GM19043 (cell line): ENCODE data around the gene DSN1.

Experiments
- ATAC-seq: cut with Tn5 transposase; IDR thresholded peaks from one replicate; pipeline ENCODE4 v1.9.1; 2021; ENCODE audit warnings: low read depth; ENCODE audit not compliant: unreplicated experiment

DSN1 gene

DNA sequence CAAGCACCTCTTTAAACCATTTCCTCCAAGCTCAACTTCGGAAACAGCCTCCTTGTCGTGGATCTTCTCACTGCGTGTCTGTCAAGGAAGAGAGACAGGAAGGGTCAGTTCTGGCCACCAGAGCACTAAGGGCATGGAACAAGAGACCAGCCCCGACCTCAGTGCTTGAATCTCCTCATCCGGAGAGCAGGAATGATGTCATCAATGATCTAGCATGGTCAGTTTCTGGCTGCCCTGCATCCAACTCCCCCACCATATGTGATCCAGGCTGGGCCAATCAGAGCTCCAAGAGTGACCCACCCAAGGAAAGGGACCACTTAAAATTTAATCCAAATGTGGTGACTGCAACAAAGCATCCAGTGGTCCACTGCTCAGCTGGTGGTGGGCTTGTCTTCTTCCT is 23.3 kb upstream of the DSN1 start:
- ATAC-seq: no peak

DNA sequence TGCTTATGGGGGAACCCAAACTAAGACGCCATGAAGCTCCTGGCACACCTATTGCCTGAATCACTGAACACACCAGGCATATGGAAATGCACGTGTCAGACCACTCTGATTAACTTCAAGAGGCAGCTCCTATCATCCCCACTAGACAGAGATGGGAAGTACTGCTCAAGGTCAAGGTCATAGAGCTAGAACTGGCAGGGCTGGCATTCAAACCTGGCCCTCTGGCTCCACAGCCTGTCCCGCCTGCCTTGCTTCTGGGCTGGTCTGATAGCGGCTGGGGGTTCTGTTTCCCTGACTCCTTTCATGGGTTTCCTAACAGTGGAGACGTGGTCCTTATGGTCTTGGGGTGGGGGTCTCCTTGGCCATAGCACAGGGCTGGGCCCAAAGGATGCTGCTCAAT is 22.6 kb upstream of the DSN1 start:
- no peak for ATAC-seq

DNA sequence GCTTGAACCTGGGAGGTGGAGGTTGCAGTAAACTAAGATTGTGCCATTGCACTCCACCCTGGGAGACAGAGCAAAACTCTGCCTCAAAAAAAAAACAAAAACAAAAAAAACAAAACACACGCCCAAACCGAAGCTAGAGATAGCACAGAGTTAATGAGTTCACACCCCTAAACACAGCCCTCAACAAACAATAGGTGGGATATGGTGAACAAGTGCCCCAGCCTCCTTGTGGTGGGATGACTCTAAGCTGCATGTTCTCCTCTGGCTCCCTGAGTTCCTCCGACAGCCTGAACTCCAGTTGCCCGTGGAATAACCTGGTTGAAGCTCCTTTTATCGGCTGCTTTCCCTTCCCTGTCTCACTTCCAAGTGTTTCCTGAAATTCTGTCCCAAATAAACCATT is 22.1 kb upstream of the DSN1 start:
- no peak for ATAC-seq

DNA sequence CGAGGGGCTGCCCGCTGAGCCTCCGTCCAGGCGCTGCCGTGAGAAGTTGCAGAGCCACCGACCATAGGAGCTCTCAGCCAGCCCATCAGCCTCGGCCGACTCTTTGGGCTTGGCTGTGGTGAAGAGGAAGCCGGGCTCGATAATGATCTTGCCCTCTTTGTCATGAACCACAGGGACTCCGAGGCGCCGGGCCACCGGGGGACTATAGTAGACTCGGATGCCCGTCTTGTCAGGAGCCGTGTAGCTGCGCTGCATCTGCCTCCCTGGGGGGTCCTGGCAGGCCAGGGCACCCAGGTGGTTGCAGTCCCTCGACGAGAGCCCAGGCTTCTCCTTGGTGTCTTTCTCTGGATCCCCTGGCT is 20.5 kb upstream of the DSN1 start:
- no peak for ATAC-seq

DNA sequence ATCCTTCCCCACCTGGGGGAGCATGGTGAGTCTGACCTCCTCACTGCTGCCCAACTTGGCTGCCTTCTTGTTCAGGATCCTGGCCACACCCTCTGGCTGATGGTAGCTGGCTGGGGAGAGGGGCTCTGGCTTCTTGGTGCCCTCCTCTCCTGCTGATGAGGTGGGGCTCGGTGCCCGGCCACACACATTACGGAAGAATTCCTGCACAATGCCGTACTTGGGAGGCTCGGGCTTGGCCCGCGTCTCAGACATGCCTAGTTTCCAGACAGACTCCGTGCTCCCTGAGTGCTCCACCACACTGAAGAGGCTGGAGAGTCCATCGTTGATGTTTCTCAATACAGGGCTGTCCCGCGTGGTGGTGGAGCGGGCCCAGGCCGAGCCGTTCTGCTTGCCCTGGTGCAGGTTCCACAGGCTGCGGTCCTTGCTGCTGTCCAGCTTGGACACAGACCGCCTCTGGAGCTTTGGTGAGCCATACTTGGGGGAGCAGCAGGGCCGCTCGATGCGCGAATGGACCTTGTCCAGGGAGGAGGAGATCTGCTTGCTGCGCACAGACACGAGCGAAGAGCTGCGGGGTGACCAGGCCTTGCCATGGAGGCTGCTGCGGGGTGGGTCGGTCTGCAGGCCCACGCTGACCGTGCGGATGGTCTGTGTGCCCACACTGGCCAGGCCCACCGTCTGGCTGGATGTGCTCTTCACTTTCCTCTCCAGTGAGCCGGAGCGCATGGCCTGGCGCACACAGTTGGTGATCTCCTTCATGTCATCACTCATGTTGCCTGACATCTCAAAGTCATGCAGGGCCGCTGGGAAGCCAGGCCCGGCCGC is 19.9 kb upstream of the DSN1 start:
- ATAC-seq: no peak

DNA sequence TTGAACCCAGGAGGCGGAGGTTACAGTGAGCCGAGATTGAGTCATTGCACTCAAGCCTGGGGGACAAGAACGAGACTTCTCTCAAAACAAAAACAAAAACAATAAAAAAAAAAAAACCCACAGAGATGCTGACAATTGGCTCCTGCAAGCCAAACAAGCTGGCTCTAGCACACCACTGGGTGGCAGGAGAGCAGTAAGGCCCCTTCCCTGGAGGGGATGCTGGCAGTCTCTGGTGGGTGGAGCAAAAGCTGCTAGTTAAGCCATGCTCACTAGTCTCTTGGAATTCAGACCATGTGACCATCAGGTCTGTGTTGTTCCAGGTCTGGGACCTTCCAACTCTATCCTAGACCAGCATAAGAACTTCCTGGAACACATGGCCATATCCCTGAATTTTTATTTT is 18.9 kb upstream of the DSN1 start:
- ATAC-seq: no peak

DNA sequence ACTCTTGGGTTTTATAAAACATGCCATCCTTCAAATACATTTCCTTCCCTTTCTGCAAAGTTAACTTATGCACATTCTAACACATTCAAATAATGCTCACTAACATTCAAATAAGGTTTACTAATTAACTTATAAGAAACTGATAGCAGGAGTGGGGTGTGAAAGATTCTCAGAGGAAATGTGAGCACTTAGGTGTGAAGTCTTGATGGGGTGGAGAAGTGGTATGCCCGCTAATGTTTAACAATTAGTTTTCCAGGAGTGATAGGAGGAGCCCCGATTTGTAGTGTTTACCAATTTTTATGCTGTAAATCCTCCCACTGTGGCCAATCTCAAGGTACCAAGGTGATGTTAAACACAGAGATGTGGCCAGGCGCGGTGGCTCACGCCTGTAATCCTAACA is 18.3 kb upstream of the DSN1 start:
- ATAC-seq: no peak

DNA sequence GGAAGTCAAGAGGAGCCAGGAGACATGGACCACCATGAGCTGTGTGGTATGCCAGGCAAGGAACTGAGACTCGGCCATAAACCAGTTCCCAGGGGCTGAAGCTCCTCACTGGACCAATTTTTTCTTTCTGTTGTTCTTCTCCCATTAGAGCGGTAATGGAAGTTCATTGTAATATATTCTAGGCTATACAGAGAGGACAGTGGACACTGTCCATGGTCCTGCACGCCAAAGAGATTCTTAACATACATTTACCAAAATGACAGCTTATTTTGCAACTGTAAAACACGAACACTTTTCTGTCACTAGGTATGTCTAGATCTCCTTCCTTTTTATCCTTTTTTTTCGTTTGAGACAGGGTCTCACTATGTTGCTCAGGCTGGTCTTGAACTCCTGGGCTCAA is 13.1 kb upstream of the DSN1 start:
- ATAC-seq: no peak

DNA sequence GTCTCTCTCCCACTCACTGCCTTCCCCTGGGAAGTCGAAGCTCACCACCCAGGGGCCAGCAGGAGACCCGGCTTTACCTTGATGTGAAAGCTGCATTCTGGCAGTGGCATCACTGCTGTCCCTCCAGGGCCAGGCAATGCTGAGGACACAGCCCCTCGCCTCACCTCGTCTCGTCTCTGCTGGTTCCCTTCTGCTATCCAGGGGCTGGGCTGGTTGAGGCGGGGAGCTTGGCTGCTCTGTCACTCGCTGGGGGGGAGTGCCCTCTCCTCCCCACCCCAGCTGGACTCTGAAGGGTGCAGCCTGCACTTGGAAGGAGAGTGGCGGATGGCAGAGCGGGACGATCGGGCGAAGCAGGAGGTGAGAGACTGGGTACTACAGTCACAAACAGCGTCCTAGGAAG is 12.7 kb upstream of the DSN1 start:
- ATAC-seq: no peak

DNA sequence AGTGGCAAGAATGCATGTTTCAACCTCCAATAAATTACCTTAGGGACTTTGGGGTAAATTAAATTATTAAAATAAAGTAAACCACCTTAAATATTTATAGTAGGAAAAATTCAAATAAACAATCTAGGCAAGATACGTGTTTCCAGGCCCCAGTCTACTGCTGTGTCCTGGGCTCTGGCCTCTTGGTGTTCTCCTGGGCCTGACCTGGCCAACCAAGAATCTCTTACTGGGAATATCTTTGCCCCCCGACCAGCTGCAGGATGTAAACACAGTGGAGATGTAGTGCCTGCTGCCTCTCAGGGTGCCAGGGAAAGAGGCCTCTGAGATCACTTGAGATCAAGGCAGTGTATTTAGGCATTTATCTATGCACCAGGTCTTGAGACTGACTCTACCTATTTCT is 11.7 kb upstream of the DSN1 start:
- no peak for ATAC-seq

DNA sequence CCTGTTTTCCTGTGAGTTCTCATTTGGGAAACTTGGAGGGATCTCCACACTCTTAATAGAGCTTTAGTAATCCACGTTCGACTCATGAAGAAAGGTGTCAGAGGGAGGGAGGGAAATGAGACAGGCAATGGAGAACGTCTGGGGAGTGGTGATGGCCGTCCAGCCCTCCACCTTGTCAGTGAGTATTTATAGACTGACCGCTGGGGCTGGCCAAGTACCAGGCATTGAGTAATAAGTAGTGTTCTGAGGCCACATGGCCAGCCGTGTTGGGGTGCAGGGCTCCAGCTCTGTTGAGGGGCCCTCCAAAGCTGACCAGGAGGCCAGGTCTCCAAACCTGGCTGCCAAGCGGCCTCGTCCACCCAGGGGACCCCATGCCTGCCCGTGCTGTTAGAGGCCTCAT is 11.3 kb upstream of the DSN1 start:
- no peak for ATAC-seq

DNA sequence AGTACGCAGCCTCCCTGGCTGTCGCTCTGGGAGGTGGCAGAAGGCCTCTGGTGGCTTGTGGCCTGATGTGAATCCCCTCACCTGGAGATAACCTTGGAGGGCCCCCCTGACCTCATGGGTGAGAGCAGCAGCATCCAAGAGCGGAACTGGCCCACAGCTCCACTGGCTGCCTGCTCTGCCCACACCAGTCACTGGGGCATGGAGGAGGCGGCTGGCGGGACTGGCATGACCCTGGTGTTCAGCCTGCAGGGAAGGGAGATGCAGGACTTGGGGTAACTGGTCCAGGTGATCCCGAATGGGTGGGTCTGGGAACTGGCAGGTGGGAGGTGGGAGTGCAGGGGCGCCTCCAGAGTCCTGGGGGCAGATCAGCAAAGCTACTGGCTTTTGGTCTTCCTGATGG is 10.6 kb upstream of the DSN1 start:
- no peak for ATAC-seq

DNA sequence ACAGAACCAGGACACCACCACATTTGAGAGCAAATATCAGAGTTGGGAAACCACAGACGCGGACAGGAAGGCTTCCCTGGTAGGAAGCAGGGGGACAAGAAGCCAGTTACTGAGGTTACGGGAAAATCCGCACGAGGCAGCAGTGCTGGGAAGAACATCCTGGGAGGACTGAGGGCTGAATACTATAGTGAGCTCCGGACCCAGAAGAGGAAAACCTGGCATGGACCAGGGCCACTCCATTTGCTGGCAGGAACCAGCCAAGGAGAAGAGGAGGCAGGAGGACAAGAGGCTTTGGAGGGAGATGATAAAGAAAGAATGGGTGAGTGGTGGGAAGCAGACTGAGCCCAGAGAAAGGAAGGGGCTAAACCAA is 6.1 kb upstream of the DSN1 start:
- ATAC-seq: no peak

DNA sequence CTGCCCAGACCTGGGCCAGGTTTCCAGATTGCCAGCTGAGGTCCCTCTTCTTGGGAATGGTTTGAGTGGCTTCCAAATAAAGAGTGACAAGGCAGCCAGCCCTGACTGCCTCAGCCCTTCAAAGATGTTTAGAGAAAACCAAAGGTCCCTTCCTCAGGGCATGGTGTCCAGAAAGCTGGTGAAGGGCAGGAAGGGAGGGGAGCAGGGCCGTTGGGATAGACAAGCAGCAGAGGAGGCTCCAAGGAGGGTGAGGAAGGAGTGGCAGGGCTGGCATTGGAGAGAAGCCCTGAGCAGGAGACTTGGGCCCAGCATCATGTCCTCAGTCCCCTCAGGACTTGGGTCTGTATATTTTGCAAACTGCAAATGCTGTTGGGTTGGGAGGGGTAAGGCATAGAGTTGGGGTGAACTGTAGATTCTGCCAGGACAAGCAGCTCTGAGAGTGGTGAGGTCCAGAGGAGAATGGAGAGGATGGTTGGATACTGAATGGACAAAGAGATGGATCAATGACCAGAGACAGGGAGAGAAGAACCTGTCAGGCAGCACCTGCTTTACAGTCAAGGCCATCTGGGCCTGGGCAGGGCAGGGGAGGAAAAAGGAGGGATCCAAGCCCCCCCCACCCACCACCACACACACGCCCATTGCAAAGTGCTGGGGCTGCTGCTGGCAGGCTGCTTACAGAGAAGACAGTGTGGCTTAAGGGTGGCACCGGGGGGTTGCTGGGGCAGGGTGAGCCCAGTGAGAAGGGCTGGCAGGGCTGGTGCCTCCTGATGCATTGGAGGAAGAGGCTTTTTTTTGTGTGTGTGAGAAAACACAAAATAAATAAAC is 5.5 kb upstream of the DSN1 start:
- ATAC-seq: no peak

DNA sequence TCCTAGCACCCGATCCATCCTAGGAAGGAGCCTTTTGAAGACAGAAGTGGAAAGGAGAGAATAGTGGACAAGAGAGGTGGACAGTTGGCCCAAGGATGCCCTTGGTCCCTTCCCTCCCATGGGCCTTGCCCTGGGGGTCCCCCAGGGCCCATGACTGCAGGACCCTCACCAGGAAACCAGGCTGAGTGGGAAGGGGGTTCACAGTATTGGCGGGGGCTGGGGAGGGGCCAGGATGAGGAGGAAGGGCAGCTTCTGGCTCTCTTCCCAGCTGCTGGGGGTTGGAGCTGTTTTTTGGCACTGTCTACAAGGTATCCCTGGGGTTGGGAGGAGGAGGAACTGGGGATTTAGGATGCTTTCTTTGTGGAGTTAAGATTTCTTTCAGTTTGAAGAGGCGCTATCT is 4.0 kb upstream of the DSN1 start:
- no peak for ATAC-seq

DNA sequence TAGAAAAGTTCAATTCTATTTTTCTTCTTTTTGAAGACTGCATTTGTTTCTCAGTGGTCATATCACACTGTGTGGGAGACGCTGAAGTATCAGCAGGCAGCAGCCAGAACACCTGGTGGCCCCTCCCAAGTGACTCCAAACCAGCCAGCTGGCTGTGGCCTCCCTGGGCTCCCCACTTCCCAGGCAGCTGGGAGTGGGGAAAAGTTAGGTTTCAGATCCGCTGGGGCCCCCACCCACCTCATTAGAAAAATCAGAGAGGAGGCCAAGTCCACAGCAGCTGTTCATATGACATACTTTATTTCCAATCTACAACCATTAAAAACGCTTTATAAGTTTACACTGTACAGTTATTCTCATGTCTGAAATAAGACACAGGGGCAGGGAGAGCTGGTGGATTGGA is 3.6 kb upstream of the DSN1 start:
- ATAC-seq: no peak

DNA sequence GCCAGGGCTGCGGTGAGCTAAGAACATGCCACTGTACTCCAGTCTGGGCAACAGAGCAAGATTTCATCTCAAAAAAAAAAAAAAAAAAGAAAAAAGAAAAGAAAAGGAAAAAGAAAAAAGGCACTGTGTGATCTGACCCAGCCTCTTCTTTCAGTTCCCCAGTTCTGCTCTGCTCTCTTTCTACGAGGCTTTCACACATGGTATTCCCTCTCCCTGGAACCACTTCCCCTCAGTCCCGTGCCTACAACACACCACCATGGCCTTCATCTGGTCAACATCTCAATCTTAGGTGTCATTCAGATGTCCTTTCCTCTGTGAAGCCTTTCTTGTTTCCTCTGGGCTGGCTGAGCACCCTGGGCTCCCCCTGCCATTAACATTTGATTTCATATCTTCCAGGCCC is 2.3 kb upstream of the DSN1 start:
- no peak for ATAC-seq

DNA sequence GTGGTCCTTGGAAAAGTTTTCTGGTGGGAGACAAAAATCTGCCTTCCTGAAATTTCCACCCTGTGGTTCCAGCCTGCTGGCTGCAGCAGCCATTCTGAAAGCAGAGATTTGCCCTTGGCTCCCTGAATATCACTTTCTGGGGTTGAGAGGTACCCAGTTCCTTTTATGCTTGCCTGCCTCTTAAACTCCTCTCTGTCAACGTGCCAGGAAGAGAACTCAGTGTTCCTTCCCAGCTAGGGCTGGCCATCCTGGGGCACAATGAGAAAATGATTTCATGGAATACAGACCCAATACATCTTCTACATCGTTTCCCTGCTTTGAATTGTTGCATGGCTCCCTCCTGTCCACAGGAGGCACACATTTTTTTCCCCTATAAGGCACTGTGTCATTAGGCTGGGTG is 1.6 kb upstream of the DSN1 start:
- ATAC-seq: no peak

DNA sequence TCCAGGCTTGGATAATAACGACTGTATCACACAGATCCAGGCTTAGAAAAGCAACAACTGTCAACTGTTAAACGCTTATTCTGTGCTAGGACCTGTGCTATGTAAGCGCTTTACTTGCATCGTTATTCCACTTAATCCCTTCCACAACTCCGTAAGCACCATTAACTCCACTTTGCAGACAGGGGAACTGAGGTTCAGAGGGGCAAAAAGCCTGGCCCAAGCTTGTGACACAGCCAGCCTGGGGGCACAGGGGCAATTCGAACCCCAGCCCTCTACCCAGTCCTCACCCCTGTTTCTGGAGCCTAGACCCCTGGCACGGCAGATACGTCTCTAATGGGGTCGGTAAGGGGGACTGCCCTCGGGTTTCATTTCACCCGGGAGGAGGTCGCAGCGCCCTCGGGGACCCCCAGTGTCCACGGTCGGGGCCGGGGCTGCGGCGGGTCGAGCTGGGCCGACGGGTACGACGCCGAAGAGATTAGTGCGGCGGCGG is 411 bp downstream of the DSN1 start:
- no peak for ATAC-seq

DNA sequence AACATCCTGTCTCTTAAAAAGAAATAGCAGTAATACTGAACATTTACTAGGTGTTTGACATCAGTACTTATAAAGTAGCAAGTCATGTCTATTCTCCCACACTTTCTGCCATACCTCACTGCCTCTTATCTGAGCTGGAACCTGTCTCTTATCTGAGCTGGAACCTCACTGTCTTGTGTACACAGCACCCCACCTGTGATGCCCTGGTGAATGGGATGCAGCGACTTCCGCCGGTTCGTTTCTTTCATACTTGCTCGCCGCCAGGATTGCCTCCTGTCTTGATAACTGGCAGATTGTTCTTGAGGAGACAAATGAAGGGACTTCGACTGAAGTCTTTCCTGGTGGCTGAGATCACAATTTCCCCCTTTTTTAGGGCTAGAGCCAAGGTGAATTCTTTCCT is 2.9 kb downstream of the DSN1 start:
- ATAC-seq: no peak

DNA sequence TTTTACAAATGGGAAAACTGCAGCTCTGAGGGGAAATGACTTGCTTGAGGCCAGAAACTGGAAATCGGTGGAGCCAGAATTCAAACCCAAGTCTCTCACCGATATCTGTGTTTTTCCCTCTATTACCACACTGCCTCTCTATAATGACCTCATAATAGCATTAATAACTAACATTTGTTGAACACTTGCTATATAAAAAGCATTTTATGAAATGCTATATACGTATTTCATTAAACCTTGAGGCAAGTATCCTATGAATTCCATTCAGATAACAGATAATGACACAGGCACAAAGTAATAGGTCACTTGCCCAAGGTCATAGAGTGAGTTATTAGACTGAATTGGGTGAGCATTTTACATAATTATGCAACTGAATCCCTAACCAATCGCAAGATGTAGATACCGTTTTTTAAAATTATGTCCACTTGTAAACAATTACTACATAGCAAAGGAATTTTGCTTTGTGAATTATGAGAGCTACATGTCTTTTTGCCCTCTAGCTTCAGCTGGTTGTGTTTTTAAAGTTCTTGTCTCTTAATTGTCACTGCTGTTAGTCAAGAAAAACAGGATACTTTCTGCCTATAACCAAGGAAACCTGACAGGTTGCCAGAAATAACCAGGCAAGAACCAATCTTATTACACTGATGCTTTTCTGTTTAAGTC is 4.7 kb downstream of the DSN1 start:
- ATAC-seq: no peak

DNA sequence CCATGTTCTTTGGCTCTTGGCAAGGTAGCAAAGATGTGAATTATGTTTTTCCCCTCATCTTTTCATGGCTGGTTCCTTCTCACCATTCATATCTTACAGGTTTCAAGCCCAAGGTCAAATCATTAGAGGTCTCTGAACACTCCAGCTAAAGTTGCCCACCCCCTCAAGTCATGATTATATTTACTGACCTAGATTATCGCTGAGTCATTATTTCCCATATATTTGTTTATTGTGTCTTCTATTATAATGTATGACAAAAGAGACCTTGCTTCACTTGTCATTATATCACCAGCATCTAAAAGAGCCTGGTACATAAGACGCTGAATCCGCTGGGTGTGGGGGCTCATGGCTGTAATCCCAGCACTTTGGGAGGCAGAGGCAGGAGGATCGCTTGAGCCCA is 12.4 kb downstream of the DSN1 start:
- ATAC-seq: no peak
